ENCODE measurements around the gene AXIN2. TPM values are rescaled to one million over a fixed set of nuclear protein-coding genes. Genes with fewer than 3 reads are reported as not detected.
A peak's percentile ranks its signal among the peaks of the same experiment; 100 is the strongest.
"Not testable (repeated sequence)": the region's sequence is repeated elsewhere in the genome, so short reads cannot be mapped to it uniquely, and the experiment has no call there.

AXIN2 gene
- total and polyA plus RNA-seq, 12 donors = 5.7 to 19.2 (median 11.8) TPM

DNA sequence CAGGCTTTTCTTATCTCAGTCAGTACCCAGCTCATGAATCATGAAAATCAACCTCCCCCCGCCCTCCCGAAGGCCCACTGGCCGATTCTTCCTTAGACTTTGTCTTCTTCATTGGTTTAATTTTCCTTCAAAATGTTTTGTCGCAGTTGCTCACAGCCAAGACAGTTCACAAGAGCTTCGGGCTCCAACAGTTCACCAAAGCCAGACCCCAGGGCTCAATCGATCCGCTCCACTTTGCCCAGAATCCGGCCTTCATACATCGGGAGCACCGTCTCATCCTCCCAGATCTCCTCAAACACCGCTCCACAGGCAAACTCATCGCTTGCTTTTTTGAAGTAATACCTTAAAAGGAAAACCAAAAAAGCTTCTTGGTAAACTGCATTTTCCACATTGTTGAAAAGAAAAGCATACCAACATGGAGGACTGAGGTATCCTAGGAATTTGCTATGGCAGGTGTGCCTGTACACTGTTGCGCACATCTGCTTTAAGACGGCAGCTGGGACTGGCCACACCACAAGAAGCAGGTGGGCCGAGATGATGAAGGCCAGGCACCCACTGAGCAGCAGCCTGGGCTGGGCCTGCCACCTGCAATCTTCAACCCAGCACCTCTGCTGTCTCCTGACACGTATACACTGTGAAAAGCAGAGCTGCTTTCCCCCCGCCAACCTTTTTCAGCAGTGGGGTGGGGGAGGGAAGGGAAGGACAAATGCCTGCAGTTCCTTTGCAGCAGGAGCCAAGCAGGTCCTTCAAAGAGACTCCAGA lies 31.5 kb downstream of the AXIN2 start:
- ATAC-seq (no peak), DNase-seq (no peak)
- TF ChIP-seq, protein P1, sequence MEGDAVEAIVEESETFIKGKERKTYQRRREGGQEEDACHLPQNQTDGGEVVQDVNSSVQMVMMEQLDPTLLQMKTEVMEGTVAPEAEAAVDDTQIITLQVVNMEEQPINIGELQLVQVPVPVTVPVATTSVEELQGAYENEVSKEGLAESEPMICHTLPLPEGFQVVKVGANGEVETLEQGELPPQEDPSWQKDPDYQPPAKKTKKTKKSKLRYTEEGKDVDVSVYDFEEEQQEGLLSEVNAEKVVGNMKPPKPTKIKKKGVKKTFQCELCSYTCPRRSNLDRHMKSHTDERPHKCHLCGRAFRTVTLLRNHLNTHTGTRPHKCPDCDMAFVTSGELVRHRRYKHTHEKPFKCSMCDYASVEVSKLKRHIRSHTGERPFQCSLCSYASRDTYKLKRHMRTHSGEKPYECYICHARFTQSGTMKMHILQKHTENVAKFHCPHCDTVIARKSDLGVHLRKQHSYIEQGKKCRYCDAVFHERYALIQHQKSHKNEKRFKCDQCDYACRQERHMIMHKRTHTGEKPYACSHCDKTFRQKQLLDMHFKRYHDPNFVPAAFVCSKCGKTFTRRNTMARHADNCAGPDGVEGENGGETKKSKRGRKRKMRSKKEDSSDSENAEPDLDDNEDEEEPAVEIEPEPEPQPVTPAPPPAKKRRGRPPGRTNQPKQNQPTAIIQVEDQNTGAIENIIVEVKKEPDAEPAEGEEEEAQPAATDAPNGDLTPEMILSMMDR (IDR thresholded peaks at IDR 0.05) = no peak
- Histone ChIP-seq H3K4me1 (peaks cover 14 to 31% (median 29%) of the 10 kb centered on the region in 9 donors), H3K27me3 (no peaks in the 10 kb centered on the region), H3K27ac (peak overlapping the region in 8 of 10 donors; percentile 59 to 82 (median 70)), H3K36me3 (peaks cover 0 to 47% (median 19%) of the 10 kb centered on the region in 9 donors), H3K4me3 (no peak overlapping the region), H3K9me3 (no peaks in the 10 kb centered on the region)
- intact Hi-C loops (cut with DNase I) = no loop called here
- 89 to 90% methylated on average over 17 of the region's 17 CpGs for WGBS, 2 donors

DNA sequence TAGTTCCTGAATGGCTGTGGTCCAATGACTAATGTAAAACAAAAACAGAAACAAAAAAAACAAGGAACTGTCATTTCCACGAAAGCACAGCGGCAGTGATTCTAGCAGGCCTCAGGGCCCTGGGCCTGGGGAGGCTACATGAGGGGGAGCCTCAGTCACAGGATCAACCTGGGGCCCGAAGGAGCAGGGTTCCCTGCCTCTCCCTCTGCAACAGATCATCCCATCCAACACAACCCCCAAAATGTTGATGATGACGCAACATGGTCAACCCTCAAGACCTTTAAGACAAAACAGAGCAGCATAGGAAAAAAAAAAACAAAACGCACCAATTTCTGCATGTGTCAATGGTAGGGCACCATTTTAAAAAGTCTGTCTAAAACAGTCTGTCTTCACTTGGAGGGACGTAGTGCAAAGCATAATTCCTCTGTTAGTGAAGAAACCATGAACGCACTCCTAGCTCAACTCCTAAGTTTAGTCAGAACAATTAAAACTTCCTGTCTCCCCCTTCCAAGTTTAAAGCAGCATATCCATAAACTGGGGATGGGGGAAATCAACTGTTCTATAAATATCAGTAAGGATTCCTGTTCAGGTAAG lies 32.3 kb downstream of the AXIN2 start:
- Histone ChIP-seq H3K27ac (no peak overlapping the region), H3K4me3 (no peak overlapping the region), H3K4me1 (peaks cover 14 to 31% (median 29%) of the 10 kb centered on the region in 9 donors), H3K27me3 (no peaks in the 10 kb centered on the region), H3K36me3 (peaks cover 0 to 39% (median 12%) of the 10 kb centered on the region in 9 donors), H3K9me3 (no peaks in the 10 kb centered on the region)
- DNase-seq (no peak), ATAC-seq (no peak)
- intact Hi-C loops (cut with DNase I) = no loop called here
- TF ChIP-seq, protein P1 (IDR thresholded peaks at IDR 0.05) = no peak
- 90 to 91% methylated on average over 7 of the region's 7 CpGs for WGBS, 2 donors

DNA sequence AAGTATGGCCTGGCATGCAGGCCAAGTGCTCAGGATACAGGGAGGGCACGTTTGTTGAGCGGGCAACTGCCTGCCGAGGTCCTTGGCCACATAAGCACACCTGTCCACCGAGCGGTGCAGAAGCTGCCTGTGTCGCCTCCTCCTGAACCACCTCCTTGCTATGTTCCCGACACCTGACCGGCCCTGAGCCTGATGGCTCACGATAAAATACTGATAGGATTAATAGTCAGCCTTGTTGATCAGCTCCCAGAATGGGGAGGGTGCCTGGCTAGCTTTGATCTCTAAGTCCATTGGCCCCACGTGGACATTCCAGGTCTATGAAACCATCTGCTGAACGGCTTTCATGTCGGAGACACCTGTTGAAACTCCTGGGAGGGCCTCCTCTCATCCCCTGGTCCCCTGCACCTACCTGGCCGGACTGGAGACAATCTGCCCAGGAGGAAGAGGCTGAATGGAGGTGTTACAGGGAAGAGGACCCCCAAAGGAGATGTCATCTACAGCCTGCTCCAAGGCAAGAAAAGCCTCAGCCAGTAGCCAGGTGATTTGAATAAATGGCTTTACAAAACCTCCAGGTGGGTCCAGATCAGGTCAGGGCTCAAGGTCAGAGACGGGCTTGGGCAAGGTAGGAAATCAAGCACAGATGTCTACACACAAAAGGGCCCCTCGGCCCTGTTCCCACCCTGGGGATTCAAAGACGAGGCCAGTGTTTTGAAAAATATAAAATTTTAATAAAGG lies 33.4 kb downstream of the AXIN2 start:
- ATAC-seq = no peak
- DNase-seq = no peak
- Histone ChIP-seq H3K4me1 (peaks cover 14 to 30% (median 29%) of the 10 kb centered on the region in 9 donors), H3K4me3 (no peak overlapping the region), H3K36me3 (peaks cover 0 to 28% (median under 1%) of the 10 kb centered on the region in 9 donors), H3K9me3 (no peaks in the 10 kb centered on the region), H3K27me3 (no peaks in the 10 kb centered on the region), H3K27ac (no peak overlapping the region)
- WGBS, 2 donors = 94 to 96% methylated on average over 16 of the region's 16 CpGs
- TF ChIP-seq, protein P1 (IDR thresholded peaks at IDR 0.05) = no peak
- intact Hi-C loops (cut with DNase I) = no loop called here

GRCh38 chr17:65527381-65527780 lies 34.1 kb downstream of the AXIN2 start:
- Histone ChIP-seq H3K27ac (no peak overlapping the region), H3K9me3 (no peaks in the 10 kb centered on the region), H3K4me3 (no peak overlapping the region), H3K36me3 (peaks cover 0 to 22% (median 0%) of the 10 kb centered on the region in 9 donors), H3K4me1 (peaks cover 12 to 25% (median 23%) of the 10 kb centered on the region in 9 donors), H3K27me3 (no peaks in the 10 kb centered on the region)
- TF ChIP-seq, protein P1 (IDR thresholded peaks at IDR 0.05) = no peak
- intact Hi-C loops (cut with DNase I) = no loop called here
- ATAC-seq (no peak), DNase-seq (no peak)
- 90 to 97% methylated on average over 8 of the region's 8 CpGs for WGBS, 2 donors

GRCh38 chr17:65526854-65527253 lies 34.6 kb downstream of the AXIN2 start:
- Histone ChIP-seq H3K4me1 (peaks cover 6 to 20% (median 18%) of the 10 kb centered on the region in 9 donors), H3K36me3 (peaks cover 0 to 22% (median 0%) of the 10 kb centered on the region in 9 donors)
- H3K27ac ChIP-seq; intact Hi-C loops (cut with DNase I); H3K9me3 ChIP-seq; DNase-seq; ATAC-seq; H3K27me3 ChIP-seq; H3K4me3 ChIP-seq: not testable (repeated sequence)
- 97% methylated on average over 7 of the region's 7 CpGs for WGBS, 2 donors
